Hematopoietic multipotent progenitor cell treated with erythropoietin and hydrocortisone succinate and interleukin-3 and kit ligand, for 15 days (in vitro differentiated cells): ENCODE results near the gene SLC40A1.
A peak's percentile ranks its signal among the peaks of the same experiment; 100 is the strongest.

ENCODE experiments used
- DNase-seq: peaks from one replicate; pipeline ENCODE4 v3.0.0-alpha.2; 2015; ENCODE audit warnings: low spot score

The SLC40A1 gene

GRCh38 chr2:189569295-189569910 lies 11.2 kb downstream of the SLC40A1 start:
- DNase-seq: no peak

GRCh38 chr2:189566046-189566445 lies 14.5 kb downstream of the SLC40A1 start:
- DNase-seq: no peak

- no peak for DNase-seq
Measured at GRCh38 chr2:189561371-189562038, 19.1 kb downstream of the SLC40A1 start.

- DNase-seq: no peak
Measured at GRCh38 chr2:189560273-189560586, 20.4 kb downstream of the SLC40A1 start.

GRCh38 chr2:189559579-189560272 lies 20.9 kb downstream of the SLC40A1 start:
- DNase-seq: no peak

- no peak for DNase-seq
Measured at GRCh38 chr2:189558516-189559272, 21.9 kb downstream of the SLC40A1 start.

- no peak for DNase-seq
Measured at GRCh38 chr2:189557373-189557772, 23.2 kb downstream of the SLC40A1 start.

- DNase-seq: no peak
Measured at GRCh38 chr2:189556526-189556925, 24.1 kb downstream of the SLC40A1 start.

- DNase-seq: no peak
Measured at GRCh38 chr2:189555232-189555631, 25.4 kb downstream of the SLC40A1 start.

- DNase-seq: no peak
Measured at GRCh38 chr2:189553504-189554088, 27.0 kb downstream of the SLC40A1 start.

GRCh38 chr2:189552991-189553404 lies 27.6 kb downstream of the SLC40A1 start:
- DNase-seq: no peak

- DNase-seq: no peak
Measured at GRCh38 chr2:189552334-189552990, 28.1 kb downstream of the SLC40A1 start.

- DNase-seq: no peak
Measured at GRCh38 chr2:189551808-189552207, 28.8 kb downstream of the SLC40A1 start.

GRCh38 chr2:189549449-189549832 lies 31.1 kb downstream of the SLC40A1 start:
- DNase-seq: no peak

GRCh38 chr2:189548666-189549448 lies 31.7 kb downstream of the SLC40A1 start:
- peak; percentile 63 for DNase-seq

GRCh38 chr2:189545418-189545817 lies 35.2 kb downstream of the SLC40A1 start:
- no peak for DNase-seq

GRCh38 chr2:189544318-189545042 lies 36.1 kb downstream of the SLC40A1 start:
- DNase-seq: no peak

GRCh38 chr2:189543367-189543766 lies 37.2 kb downstream of the SLC40A1 start:
- no peak for DNase-seq

- no peak for DNase-seq
Measured at GRCh38 chr2:189542145-189542882, 38.3 kb downstream of the SLC40A1 start.

GRCh38 chr2:189541591-189541990 lies 39.0 kb downstream of the SLC40A1 start:
- no peak for DNase-seq
